GM13976 (cell line): ENCODE results near the gene BUD23.

Experiments used
- DNase-seq: peaks from one replicate; pipeline ENCODE4 v3.0.0; 2012; ENCODE audit warnings: low spot score
- CTCF ChIP-seq: IDR thresholded peaks from 2 replicates; pipeline ENCODE4 v1.5.1; 2012; ENCODE audit warnings: borderline replicate concordance, mild to moderate bottlenecking; ENCODE audit not compliant: insufficient read depth; ENCODE audit errors: extremely low read depth, missing control alignments, control extremely low read depth
- in situ Hi-C: fragments of 300-500 bp; cut with MboI; formaldehyde crosslinking; loops from one replicate; pipeline ENCODE4 v1.12.0; 2022; ENCODE audit warnings: low sequenced_read_pairs, mixed read lengths, inconsistent platforms; ENCODE audit not compliant: unreplicated experiment

Gene BUD23

GRCh38 chr7:73679709-73680108 is 3.7 kb upstream of the BUD23 start:
- TF ChIP-seq CTCF = no peak
- DNase-seq = no peak
- in situ Hi-C loops = no loop called here

- in situ Hi-C loops = no loop called here
- no peak for TF ChIP-seq CTCF
- no peak for DNase-seq
These were observed 2.9 kb upstream of the BUD23 start for GRCh38 chr7:73680501-73680900.

GRCh38 chr7:73681031-73681430 is 2.4 kb upstream of the BUD23 start:
- TF ChIP-seq CTCF = no peak
- in situ Hi-C loops = no loop called here
- DNase-seq = no peak

GRCh38 chr7:73682745-73683055 is 697 bp upstream of the BUD23 start:
- in situ Hi-C loops = no loop called here
- no peak for DNase-seq
- TF ChIP-seq CTCF = no peak

- no peak for TF ChIP-seq CTCF
- no peak for DNase-seq
- in situ Hi-C loops = no loop called here
These were observed 644 bp downstream of the BUD23 start for GRCh38 chr7:73683788-73684693.

- in situ Hi-C loops = no loop called here
- TF ChIP-seq CTCF = no peak
- no peak for DNase-seq
These were observed 1.9 kb downstream of the BUD23 start for GRCh38 chr7:73685311-73685710.
